ENCODE measurements around the gene MPIG6B.
A peak's percentile ranks its signal among the peaks of the same experiment; 100 is the strongest.

The MPIG6B gene

GRCh38 chr6:31728767-31729514 lies 5.8 kb downstream of the MPIG6B start, which contains the start of gene DDAH2:
DDAH2 (minus strand) TSS chr6:31729299; CDS start chr6:31729161, 138 bp downstream.
- H3K9me3 ChIP-seq (replicated peaks; ENCODE audit: insufficient read depth, low read length), result no peaks in the 10 kb centered on the region
- peak within 1 kb of the TSS; percentile 93 for H3K4me2 ChIP-seq (ENCODE audit: low read depth, low read length)
- H4K20me1 ChIP-seq (ENCODE audit: insufficient read depth, low read length), result no peaks in the 10 kb centered on the region
- H3K4me1 ChIP-seq (ENCODE audit: low read length), result peaks cover 35% of the 10 kb centered on the region
- TF ChIP-seq EZH2phosphoT487 (IDR thresholded peaks at IDR 0.05; ENCODE audit: low read length) (no peak), EZH2 (optimal IDR thresholded peaks at IDR 0.05; ENCODE audit: low read depth, low read length) (no peak), CTCF (IDR thresholded peaks at IDR 0.05; ENCODE audit: low read length) (peak; percentile 91; the same call in 1 of the 2 replicates)
- H3F3A ChIP-seq (ENCODE audit: insufficient read depth, low read length), result peaks cover 58% of the 10 kb centered on the region
- no peak for DNase-seq
- peak within 1 kb of the TSS; percentile 81 for H3K4me3 ChIP-seq (ENCODE audit: low read length)
- H3K79me2 ChIP-seq (ENCODE audit: low read length), result peaks cover 25% of the 10 kb centered on the region
- H3K9me2 ChIP-seq (replicated peaks; ENCODE audit: insufficient read depth, low read length), result no peaks in the 10 kb centered on the region
- H3K36me3 ChIP-seq (replicated peaks; ENCODE audit: insufficient read depth, low read length), result peaks cover 7% of the 10 kb centered on the region
- peak within 1 kb of the TSS; percentile 76 for H3K9ac ChIP-seq (ENCODE audit: low read length)
- no peaks in the 10 kb centered on the region for H3K27me3 ChIP-seq (replicated peaks; ENCODE audit: insufficient read depth, low read length)
- H3K27ac ChIP-seq (ENCODE audit: low read length), result peak within 1 kb of the TSS; percentile 86
- peak within 1 kb of the TSS; percentile 59 for H2AFZ ChIP-seq (ENCODE audit: low read length)

GRCh38 chr6:31729515-31729978 lies 6.4 kb downstream of the MPIG6B start:
- H3K4me1 ChIP-seq (ENCODE audit: low read length), result peaks cover 40% of the 10 kb centered on the region
- peaks cover 10% of the 10 kb centered on the region for H3K36me3 ChIP-seq (replicated peaks; ENCODE audit: insufficient read depth, low read length)
- H3K27me3 ChIP-seq (replicated peaks; ENCODE audit: insufficient read depth, low read length), result no peaks in the 10 kb centered on the region
- H2AFZ ChIP-seq (ENCODE audit: low read length), result peak overlapping the region; percentile 59; the same call in 1 of the 2 replicates
- peak overlapping the region; percentile 93 for H3K4me2 ChIP-seq (ENCODE audit: low read depth, low read length)
- no peaks in the 10 kb centered on the region for H3K9me2 ChIP-seq (replicated peaks; ENCODE audit: insufficient read depth, low read length)
- H4K20me1 ChIP-seq (ENCODE audit: insufficient read depth, low read length), result no peaks in the 10 kb centered on the region
- TF ChIP-seq EZH2phosphoT487 (IDR thresholded peaks at IDR 0.05; ENCODE audit: low read length) (no peak), CTCF (IDR thresholded peaks at IDR 0.05; ENCODE audit: low read length) (no peak; the same call in 1 of the 2 replicates), EZH2 (optimal IDR thresholded peaks at IDR 0.05; ENCODE audit: low read depth, low read length) (no peak)
- no peaks in the 10 kb centered on the region for H3K9me3 ChIP-seq (replicated peaks; ENCODE audit: insufficient read depth, low read length)
- H3K4me3 ChIP-seq (ENCODE audit: low read length), result peak overlapping the region; percentile 81
- peak; percentile 78 for DNase-seq
- H3K27ac ChIP-seq (ENCODE audit: low read length), result peak overlapping the region; percentile 86; the same call in 1 of the 2 replicates
- peaks cover 31% of the 10 kb centered on the region for H3K79me2 ChIP-seq (ENCODE audit: low read length)
- peak overlapping the region; percentile 76 for H3K9ac ChIP-seq (ENCODE audit: low read length)
- H3F3A ChIP-seq (ENCODE audit: insufficient read depth, low read length), result peaks cover 64% of the 10 kb centered on the region

- DNase-seq, result peak; percentile 67
- H3K27me3 ChIP-seq (replicated peaks; ENCODE audit: insufficient read depth, low read length), result no peaks in the 10 kb centered on the region
- H3K36me3 ChIP-seq (replicated peaks; ENCODE audit: insufficient read depth, low read length), result peaks cover 10% of the 10 kb centered on the region
- no peaks in the 10 kb centered on the region for H3K9me2 ChIP-seq (replicated peaks; ENCODE audit: insufficient read depth, low read length)
- TF ChIP-seq CTCF (IDR thresholded peaks at IDR 0.05; ENCODE audit: low read length), result no peak
- no peak for TF ChIP-seq EZH2 (optimal IDR thresholded peaks at IDR 0.05; ENCODE audit: low read depth, low read length)
- no peak for TF ChIP-seq EZH2phosphoT487 (IDR thresholded peaks at IDR 0.05; ENCODE audit: low read length)
- 0 out of 2 replicates have a peak overlapping the region, but pooled peaks have one; percentile 59 for H2AFZ ChIP-seq (ENCODE audit: low read length)
- H3K4me2 ChIP-seq (ENCODE audit: low read depth, low read length), result peak overlapping the region; percentile 93
- no peaks in the 10 kb centered on the region for H4K20me1 ChIP-seq (ENCODE audit: insufficient read depth, low read length)
- H3K79me2 ChIP-seq (ENCODE audit: low read length), result peaks cover 37% of the 10 kb centered on the region
- peaks cover 70% of the 10 kb centered on the region for H3F3A ChIP-seq (ENCODE audit: insufficient read depth, low read length)
- H3K4me1 ChIP-seq (ENCODE audit: low read length), result peaks cover 40% of the 10 kb centered on the region
- H3K9ac ChIP-seq (ENCODE audit: low read length), result peak overlapping the region; percentile 76
- peak overlapping the region; percentile 81 for H3K4me3 ChIP-seq (ENCODE audit: low read length)
- peak overlapping the region; percentile 86; the same call in 1 of the 2 replicates for H3K27ac ChIP-seq (ENCODE audit: low read length)
- no peaks in the 10 kb centered on the region for H3K9me3 ChIP-seq (replicated peaks; ENCODE audit: insufficient read depth, low read length)
Observed at GRCh38 chr6:31729979-31730630, 6.9 kb downstream of the MPIG6B start.

Data from MM.1S (cell line).